DND-41 (cell line): Measurements from ENCODE around the gene SERINC5.

Experiments
- EZH2 ChIP-seq: IDR thresholded peaks from 3 replicates; pipeline ENCODE4 v1.6.1; 2012; ENCODE audit warnings: borderline replicate concordance, low read depth, mild to moderate bottlenecking, moderate library complexity, low read length, inconsistent platforms; ENCODE audit not compliant: severe bottlenecking
- TF ChIP-seq, protein P1 (sequence below): IDR thresholded peaks from 2 replicates; pipeline ENCODE4 v1.5.1; 2012; ENCODE audit warnings: borderline replicate concordance, low read length, moderate library complexity, mild to moderate bottlenecking; ENCODE audit not compliant: poor library complexity, severe bottlenecking; ENCODE audit errors: extremely low read depth

DNA sequence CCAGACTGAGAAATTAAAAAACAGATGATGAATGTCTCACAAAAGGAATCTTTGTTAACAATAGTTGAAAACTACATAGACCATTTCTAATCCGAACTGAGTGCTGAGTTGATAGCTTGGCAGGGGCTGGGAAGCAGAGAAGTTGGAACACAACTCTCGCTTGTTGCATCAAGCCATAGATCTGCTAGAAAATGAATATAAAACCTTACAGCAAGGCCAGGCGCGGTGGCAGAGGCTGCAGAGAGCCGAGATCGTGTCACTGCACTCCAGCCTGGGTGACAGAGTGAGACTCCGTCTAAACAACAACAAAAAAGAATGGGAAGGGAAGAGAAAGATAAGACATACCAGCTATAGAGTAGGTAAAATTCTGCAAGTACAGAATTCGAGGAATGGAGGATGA, 35.9 kb upstream of the SERINC5 start:
- TF ChIP-seq, protein P1, sequence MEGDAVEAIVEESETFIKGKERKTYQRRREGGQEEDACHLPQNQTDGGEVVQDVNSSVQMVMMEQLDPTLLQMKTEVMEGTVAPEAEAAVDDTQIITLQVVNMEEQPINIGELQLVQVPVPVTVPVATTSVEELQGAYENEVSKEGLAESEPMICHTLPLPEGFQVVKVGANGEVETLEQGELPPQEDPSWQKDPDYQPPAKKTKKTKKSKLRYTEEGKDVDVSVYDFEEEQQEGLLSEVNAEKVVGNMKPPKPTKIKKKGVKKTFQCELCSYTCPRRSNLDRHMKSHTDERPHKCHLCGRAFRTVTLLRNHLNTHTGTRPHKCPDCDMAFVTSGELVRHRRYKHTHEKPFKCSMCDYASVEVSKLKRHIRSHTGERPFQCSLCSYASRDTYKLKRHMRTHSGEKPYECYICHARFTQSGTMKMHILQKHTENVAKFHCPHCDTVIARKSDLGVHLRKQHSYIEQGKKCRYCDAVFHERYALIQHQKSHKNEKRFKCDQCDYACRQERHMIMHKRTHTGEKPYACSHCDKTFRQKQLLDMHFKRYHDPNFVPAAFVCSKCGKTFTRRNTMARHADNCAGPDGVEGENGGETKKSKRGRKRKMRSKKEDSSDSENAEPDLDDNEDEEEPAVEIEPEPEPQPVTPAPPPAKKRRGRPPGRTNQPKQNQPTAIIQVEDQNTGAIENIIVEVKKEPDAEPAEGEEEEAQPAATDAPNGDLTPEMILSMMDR: no peak
- no peak for TF ChIP-seq EZH2
